Stimulated activated CD8-positive, alpha-beta memory T cell treated with anti-CD3 and anti-CD28 coated beads, Interleukin-12 subunit alpha, Interleukin-12 subunit beta, amount 100 ng/mL, for 1 hour (primary cell): ENCODE data around the gene RAPGEF4.

ENCODE experiments used
- DNase-seq: peaks from one replicate; pipeline ENCODE4 v3.0.0-alpha.2; 2020; ENCODE audit warnings: low read depth

The RAPGEF4 gene

GRCh38 chr2:172823261-172823850 lies 87.7 kb downstream of the RAPGEF4 start:
- DNase-seq, result no peak

GRCh38 chr2:172826522-172826921 lies 90.9 kb downstream of the RAPGEF4 start:
- DNase-seq, result no peak

GRCh38 chr2:172829229-172829628 lies 93.6 kb downstream of the RAPGEF4 start:
- no peak for DNase-seq

- no peak for DNase-seq
Measured at GRCh38 chr2:172830482-172830881, 94.8 kb downstream of the RAPGEF4 start.

DNA sequence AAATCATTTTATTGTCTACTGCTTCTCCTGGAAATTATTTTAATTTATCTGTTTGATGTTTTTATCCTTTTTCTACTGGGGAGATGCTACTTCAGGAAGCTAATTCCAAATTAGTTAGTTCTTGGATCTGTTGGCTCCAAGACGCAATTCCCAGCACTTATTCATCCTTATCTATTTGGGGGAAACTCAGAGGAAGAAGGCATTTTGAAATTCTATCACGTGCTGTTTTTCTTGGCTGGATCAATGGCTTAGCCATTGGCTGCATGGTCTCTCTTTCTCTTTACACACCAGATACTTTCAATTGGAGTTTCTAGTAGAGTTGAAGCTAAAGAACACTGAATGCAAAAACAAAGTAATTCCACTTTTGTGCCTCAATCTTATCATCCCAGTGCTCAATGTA lies 98.3 kb downstream of the RAPGEF4 start:
- DNase-seq, result no peak

DNA sequence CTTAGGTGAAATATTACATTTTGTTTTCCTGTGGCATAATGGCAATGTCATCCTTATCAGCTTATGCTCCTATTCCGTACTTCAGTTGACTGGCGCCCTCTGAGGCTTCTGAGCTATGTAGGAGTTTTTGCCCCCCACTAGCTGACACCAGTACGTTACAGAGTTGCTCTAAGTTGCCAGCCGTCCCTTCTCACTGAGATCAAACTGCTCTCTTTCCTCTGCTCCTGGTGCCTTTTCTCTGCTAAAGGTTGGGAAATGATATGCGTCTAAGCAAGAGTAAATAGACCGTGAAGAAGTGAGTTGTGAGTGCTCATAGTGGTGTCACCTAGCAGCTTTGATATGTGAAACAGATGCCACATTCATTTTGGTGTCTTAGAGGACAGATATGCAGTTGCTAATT lies 99.2 kb downstream of the RAPGEF4 start:
- DNase-seq, result no peak

- no peak for DNase-seq
Measured at GRCh38 chr2:172836347-172836821, 100.7 kb downstream of the RAPGEF4 start.

GRCh38 chr2:172836827-172837226 lies 101.2 kb downstream of the RAPGEF4 start:
- DNase-seq, result no peak

DNA sequence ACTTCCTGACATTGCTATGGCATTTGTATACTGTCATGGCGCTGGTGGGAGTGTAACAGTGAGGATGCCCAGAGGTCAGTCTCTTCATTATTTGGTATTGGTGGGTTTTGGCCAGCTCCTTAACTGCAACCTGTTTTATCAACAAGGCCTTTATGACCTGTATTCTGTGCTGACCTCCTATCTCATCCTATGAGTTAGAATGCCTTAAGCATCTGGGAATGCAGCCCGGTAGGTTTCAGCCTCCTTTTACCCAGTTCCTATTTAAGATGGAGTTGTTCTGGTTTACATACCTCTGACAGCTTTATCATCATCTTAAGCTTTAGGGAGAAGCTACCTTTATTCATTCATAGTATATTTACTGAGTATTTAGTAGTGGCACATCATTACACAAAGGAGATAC lies 103.8 kb downstream of the RAPGEF4 start:
- no peak for DNase-seq

GRCh38 chr2:172842511-172843265 lies 107.0 kb downstream of the RAPGEF4 start:
- DNase-seq, result no peak

DNA sequence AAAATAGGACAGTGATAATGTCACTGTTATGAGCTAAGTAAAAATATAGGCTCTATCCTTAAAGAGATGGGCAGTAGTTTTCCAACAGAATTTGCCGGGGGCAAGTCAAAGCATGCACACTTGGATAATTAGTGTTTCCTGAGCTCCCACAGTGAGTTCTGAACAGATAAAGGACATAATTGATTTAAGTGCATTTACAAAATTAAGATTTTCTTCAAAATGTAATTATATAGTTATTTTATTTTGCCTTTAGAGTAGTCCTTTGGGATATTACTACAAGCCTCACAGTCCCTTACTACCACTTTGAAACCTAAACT lies 107.6 kb downstream of the RAPGEF4 start:
- no peak for DNase-seq

GRCh38 chr2:172843902-172844715 lies 108.5 kb downstream of the RAPGEF4 start:
- no peak for DNase-seq

DNA sequence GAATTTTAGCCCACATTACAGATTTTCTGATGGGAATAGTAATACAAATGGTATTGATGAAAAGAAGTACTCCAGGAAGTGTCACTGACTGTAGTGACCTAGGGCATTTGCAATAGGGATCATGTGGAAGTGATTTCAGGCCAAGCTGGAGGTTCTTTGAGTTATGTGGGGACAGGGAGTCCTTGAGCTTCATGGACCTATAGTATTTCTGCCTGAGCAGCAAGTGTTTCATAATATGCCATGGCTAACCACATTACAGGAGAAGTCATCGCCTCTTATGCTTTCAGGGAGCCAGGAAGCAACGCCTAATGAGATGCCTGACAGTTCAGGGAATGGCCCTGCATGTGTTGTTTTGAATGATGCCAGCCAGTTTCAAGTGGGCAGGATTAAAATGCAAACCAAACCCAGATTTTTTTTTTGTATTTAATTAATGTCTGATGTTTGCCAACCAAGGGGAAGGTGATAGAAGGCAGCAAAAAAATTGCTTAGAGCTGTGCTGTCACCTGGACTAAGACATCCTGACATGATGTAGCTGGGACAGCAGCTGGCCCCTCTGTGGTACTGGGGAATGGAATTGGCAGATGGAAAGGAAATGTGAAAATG lies 109.5 kb downstream of the RAPGEF4 start:
- no peak for DNase-seq

DNA sequence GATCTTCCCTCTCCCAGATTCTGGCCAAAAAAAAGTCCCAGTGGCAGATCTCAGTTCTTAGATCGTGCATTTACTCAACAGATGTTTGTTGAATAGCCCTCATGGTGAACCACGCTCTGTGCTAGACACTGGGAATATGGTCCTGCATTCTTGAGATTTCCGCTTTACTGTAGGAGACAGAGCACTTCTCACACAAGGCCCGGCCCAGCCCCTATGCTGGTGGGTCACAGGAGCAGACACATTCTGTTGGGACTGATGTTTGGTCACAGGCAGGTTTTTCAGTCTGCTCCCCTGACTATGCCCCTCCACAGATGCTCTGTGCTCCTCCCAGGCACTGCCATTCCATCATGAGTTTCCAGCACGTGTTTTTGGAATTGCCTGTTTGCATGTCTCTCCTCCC lies 110.9 kb downstream of the RAPGEF4 start:
- no peak for DNase-seq

DNA sequence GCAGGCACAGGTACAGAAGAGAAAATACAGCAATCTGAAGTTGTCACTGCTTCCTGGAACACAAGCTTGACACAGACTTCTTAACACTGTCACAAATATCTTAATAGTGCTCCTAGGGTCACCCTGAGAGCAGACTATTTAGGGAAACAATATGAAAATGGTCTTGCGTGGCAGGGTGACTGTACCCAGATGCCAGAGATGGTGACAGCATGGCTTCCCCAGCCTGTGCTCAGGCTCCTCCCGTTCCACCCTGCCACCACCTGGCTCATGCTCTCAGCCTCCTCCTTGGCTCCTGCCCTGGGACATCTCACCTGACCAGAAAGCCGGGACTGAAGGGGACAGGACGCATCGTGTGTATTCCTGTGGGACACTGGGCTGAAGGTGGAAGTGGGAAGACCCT lies 111.5 kb downstream of the RAPGEF4 start:
- no peak for DNase-seq

DNA sequence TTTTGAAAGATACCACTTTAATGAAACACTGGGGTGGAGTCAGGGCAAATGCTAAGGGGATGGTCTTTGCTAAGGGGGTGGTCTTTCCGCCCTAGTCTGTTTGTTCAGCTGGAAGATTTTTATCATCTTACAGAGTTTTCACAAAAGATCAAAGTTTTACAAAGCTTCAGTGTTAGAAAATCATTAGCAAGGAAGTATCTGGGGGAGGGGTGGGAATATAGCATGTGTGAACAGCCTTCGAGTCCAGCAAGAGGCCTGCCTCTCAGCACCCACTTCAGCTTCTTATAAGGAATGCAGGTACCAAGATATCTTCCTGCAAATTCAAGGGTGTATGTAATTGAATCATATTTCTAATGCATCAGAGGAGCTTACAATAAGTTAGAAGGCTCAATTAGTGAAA lies 112.9 kb downstream of the RAPGEF4 start:
- no peak for DNase-seq

DNA sequence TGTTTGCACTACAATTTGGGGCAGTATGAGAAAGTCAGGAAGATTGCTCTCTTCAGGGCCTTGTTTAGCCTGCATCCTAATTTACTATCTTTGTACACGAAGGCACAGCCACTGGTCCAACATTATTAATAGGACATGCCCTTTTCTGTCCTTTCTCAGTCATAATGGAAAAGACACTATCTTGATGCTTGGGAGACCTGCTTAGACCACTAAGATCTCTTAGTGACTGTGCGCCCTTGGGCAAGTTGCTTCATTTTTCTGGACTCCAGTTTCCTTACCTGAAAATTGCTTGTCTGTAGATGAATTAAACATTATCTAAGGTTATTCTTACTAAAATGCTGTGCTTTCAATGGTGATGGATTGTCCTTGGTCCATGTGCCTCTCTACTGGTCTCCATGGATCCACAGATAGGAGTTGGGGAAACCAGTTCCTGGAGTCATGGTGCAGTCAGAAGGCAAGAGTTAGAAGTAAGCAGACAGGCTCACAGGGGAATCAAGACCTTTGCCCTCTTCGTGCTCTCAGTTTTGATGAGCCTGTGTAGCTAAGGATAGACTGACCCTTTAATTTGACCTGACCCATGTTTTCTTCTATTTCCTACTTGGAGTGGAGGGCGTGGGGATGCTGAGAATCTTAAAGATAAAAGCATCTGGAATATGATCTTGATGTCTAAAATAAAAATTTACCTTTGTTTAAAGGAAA lies 114.0 kb downstream of the RAPGEF4 start:
- DNase-seq, result no peak

DNA sequence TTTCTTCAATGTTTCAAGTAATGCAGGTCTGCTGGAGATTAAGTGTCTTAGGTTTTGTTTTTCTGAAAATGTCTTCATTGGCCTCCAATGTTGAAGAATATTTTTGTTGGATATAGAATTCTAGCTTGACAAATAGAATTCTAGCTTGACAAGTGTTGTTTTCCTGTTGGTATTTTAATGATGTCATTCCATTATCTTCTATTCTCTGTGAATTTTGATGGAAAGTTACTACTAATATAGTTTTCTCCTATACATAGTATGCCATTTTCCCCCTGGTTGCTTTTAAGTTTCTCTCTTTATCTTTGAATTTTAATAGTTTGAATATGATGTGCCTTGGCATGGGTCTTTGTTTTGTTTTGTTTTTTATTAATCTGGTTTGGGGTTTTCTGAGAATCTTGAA lies 119.9 kb downstream of the RAPGEF4 start:
- no peak for DNase-seq

- no peak for DNase-seq
Measured at GRCh38 chr2:172856606-172857005, 121.0 kb downstream of the RAPGEF4 start.

GRCh38 chr2:172858473-172858745 lies 122.8 kb downstream of the RAPGEF4 start:
- no peak for DNase-seq

DNA sequence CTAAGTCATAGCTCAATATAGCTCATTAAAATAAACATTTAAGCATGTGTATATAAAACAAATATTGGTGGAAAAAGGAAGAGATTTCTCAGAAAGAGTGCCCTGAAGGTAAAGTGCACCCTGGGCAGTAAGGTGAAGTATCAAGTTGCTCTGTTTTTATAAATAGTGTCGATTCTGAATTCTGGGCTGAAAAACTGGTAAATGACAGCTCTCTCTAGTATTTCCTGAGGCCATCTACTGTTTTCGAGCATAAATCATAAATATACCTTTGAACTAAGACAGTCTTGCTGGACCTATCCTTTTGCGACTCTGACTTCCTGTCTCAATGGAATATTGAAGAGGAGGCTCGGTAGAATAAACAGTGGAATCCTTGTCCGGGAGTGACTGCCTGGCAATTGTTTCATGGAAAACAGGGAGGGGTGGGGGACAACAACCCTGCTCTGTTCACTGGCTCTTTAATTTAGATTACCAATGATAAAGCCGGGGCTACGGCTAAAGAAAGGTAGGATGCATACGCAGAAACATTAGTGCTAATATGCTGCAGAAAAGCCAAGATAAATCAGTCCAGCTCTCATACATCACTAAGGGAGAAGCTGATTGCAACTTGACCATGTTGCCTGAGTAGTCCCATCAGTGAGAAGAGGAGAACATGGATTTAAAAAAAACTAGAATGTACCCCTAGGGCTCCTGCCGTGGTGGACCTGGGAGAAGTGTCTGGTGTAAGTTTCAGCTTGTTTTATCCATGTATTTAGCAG lies 124.1 kb downstream of the RAPGEF4 start:
- no peak for DNase-seq

GRCh38 chr2:172860336-172860707 lies 124.7 kb downstream of the RAPGEF4 start:
- DNase-seq, result no peak
